ENCODE results near the gene GRIK2.

DNA sequence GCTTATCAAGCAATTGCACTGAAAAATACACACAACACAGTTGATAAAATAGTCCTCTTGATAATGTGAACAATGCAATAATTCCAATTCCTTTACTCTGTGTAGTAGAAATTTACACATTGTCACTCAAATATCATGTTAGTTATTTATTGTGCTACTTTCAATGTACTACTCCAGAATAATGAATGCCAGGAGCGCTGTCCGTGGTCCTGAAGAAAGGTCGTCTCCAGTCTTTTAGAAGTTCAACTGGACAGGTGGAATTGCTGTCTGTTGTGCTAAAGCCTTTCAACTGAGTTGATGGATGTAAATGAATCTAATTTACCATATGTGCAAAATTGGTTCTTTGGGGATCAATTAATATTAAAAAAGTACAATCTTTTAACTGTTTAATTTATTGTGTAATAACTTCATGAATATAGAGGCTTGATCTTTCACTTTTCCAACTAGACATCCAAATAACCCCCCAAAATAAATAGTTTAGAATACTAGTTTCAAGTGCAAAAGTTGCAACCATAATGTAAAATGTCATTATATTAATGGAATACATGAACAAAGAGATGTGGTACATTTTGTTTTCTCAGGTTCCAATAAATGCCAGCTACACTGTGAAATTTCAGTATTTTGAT is 3.2 kb downstream of the GRIK2 start:
- no peak for TF ChIP-seq EZH2 (IDR thresholded peaks at IDR 0.05; ENCODE audit: borderline replicate concordance, low read length)
- TF ChIP-seq, protein P1, sequence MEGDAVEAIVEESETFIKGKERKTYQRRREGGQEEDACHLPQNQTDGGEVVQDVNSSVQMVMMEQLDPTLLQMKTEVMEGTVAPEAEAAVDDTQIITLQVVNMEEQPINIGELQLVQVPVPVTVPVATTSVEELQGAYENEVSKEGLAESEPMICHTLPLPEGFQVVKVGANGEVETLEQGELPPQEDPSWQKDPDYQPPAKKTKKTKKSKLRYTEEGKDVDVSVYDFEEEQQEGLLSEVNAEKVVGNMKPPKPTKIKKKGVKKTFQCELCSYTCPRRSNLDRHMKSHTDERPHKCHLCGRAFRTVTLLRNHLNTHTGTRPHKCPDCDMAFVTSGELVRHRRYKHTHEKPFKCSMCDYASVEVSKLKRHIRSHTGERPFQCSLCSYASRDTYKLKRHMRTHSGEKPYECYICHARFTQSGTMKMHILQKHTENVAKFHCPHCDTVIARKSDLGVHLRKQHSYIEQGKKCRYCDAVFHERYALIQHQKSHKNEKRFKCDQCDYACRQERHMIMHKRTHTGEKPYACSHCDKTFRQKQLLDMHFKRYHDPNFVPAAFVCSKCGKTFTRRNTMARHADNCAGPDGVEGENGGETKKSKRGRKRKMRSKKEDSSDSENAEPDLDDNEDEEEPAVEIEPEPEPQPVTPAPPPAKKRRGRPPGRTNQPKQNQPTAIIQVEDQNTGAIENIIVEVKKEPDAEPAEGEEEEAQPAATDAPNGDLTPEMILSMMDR (conservative IDR thresholded peaks at IDR 0.05 in 1 of 2, IDR thresholded peaks at IDR 0.05 in 1 of 2; ENCODE audit: extremely low read depth in 1 of 2, insufficient read depth in 1 of 2, low read depth in 1 of 2, low read length in 2 of 2): no peak

Measured in mammary epithelial cell (primary cell).